KMS-11 (cell line): ENCODE data around the gene ANKRD13B.

ENCODE experiments used
- H2AFZ ChIP-seq: fragments of 200-600 bp; sonication (generic); 2 replicates; pipeline ENCODE4 v1.6.1; 2016; ENCODE audit warnings: antibody characterized with exemption, mixed run types, low read depth
- H3K27ac ChIP-seq: fragments of 200-600 bp; sonication (generic); 2 replicates; pipeline ENCODE4 v1.6.1; 2016; ENCODE audit warnings: mild to moderate bottlenecking, mixed run types
- H3K27me3 ChIP-seq: fragments of 200-600 bp; sonication (generic); 2 replicates; pipeline ENCODE4 v1.6.1; 2017; ENCODE audit warnings: mild to moderate bottlenecking, low read depth, mixed run types, moderate library complexity; ENCODE audit not compliant: insufficient read depth
- H3K36me3 ChIP-seq: fragments of 200-600 bp; sonication (generic); 2 replicates; pipeline ENCODE4 v1.6.1; 2017; ENCODE audit warnings: mild to moderate bottlenecking, mixed run types; ENCODE audit not compliant: insufficient read depth
- H3K4me1 ChIP-seq: fragments of 200-600 bp; sonication (generic); 2 replicates; pipeline ENCODE4 v1.6.1; 2016; ENCODE audit warnings: mild to moderate bottlenecking, low read depth, mixed run types; ENCODE audit not compliant: poor library complexity, severe bottlenecking
- H3K4me2 ChIP-seq: fragments of 200-600 bp; sonication (generic); 2 replicates; pipeline ENCODE4 v1.7.0; 2016; ENCODE audit warnings: mild to moderate bottlenecking, mixed run types
- H3K4me3 ChIP-seq: fragments of 200-600 bp; sonication (generic); IDR thresholded peaks from 2 replicates; pipeline ENCODE4 v1.6.1; 2017; ENCODE audit warnings: low read depth, low read length, mixed read lengths; ENCODE audit not compliant: insufficient read depth
- H3K79me2 ChIP-seq: fragments of 200-600 bp; sonication (generic); 2 replicates; pipeline ENCODE4 v1.6.1; 2016; ENCODE audit warnings: low read depth, mixed run types; ENCODE audit not compliant: insufficient read depth
- H3K9ac ChIP-seq: fragments of 200-600 bp; sonication (generic); 2 replicates; pipeline ENCODE4 v1.6.1; 2016; ENCODE audit warnings: mild to moderate bottlenecking, mixed run types
- H4K20me1 ChIP-seq: fragments of 200-600 bp; sonication (generic); 2 replicates; pipeline ENCODE4 v1.6.1; 2016; ENCODE audit warnings: mild to moderate bottlenecking, mixed run types; ENCODE audit not compliant: insufficient read depth
- TF ChIP-seq, protein P1 (sequence below): fragments of 200-600 bp; sonication (generic); conservative IDR thresholded peaks from 2 replicates; pipeline ENCODE4 v1.6.1; 2017; ENCODE audit warnings: low read depth, mild to moderate bottlenecking, antibody characterized with exemption, low read length, moderate library complexity, mixed read lengths

ANKRD13B gene

DNA sequence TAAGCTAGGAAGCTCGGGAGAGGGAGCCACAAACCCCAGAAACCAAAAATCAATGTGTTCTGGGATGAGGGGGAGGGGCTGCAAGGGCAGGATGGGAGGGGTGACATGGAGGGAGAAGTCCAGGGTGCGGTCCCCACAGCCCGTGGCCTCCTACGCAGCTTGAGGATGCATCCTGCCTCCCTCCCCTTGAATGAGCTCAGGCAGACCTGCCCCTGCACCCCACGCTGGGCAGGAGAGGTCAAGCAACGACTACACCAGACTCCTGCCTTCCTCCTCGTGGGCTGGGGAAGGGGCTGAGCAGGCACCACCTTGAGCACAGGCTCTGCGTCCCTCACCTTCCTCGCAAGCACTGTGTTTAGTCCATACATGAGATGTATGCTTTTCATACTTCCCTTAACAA, 3.9 kb downstream of the ANKRD13B start:
- H3K36me3 ChIP-seq: no peaks in the 10 kb centered on the region
- H3K79me2 ChIP-seq: no peaks in the 10 kb centered on the region
- no peaks in the 10 kb centered on the region for H4K20me1 ChIP-seq
- no peak overlapping the region for H3K9ac ChIP-seq
- TF ChIP-seq, protein P1, sequence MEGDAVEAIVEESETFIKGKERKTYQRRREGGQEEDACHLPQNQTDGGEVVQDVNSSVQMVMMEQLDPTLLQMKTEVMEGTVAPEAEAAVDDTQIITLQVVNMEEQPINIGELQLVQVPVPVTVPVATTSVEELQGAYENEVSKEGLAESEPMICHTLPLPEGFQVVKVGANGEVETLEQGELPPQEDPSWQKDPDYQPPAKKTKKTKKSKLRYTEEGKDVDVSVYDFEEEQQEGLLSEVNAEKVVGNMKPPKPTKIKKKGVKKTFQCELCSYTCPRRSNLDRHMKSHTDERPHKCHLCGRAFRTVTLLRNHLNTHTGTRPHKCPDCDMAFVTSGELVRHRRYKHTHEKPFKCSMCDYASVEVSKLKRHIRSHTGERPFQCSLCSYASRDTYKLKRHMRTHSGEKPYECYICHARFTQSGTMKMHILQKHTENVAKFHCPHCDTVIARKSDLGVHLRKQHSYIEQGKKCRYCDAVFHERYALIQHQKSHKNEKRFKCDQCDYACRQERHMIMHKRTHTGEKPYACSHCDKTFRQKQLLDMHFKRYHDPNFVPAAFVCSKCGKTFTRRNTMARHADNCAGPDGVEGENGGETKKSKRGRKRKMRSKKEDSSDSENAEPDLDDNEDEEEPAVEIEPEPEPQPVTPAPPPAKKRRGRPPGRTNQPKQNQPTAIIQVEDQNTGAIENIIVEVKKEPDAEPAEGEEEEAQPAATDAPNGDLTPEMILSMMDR: no peak
- H3K4me3 ChIP-seq: no peak overlapping the region
- no peak overlapping the region for H3K27ac ChIP-seq
- no peak overlapping the region for H2AFZ ChIP-seq
- H3K4me2 ChIP-seq: no peak overlapping the region
- H3K4me1 ChIP-seq: peaks cover 34% of the 10 kb centered on the region
- no peaks in the 10 kb centered on the region for H3K27me3 ChIP-seq

DNA sequence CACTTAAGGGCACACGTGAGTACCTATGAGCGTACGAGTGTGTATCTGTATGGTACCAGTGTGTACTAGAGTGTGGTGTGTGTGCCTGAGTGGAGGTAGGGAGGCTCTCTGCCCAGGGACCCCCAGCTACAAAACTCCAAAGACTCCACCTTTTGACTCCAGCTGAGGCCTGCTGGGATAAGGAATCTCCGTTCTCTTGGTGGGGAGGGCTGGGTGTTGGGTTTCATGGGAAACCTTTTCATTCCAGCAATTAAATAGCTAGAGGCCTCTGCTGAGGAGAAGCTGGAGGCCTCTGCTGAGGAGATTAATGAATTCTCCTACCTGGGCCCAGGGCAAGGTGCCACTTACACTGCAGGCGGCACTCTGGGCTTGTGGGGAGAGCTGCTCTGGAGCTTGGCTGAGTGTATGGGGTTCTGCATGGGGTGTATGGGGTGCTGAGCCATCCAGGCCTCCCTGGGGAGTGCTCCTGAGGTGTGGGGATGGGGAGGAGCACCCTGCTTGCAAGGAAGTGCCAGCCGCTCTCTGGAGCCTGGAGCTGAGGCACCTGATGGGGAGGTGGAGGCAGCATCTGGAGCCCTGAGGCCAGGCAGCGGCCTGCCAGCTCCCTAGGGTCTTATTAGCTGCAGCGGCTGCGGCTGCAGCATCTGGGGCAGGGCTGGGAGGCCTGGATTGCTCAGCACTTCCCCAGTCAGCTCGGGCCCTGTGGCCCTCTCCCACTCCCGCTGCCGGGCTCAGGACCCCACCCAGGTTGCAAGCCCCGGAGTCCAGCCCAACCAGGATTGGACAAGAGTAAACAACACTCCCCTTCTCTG, 4.6 kb downstream of the ANKRD13B start:
- H3K36me3 ChIP-seq: no peaks in the 10 kb centered on the region
- TF ChIP-seq, protein P1: no peak
- H3K4me1 ChIP-seq: peaks cover 27% of the 10 kb centered on the region
- no peak overlapping the region for H3K4me3 ChIP-seq
- no peak overlapping the region for H2AFZ ChIP-seq
- H3K79me2 ChIP-seq: no peaks in the 10 kb centered on the region
- H4K20me1 ChIP-seq: no peaks in the 10 kb centered on the region
- H3K27ac ChIP-seq: no peak overlapping the region
- no peak overlapping the region for H3K9ac ChIP-seq
- no peak overlapping the region for H3K4me2 ChIP-seq
- no peaks in the 10 kb centered on the region for H3K27me3 ChIP-seq

DNA sequence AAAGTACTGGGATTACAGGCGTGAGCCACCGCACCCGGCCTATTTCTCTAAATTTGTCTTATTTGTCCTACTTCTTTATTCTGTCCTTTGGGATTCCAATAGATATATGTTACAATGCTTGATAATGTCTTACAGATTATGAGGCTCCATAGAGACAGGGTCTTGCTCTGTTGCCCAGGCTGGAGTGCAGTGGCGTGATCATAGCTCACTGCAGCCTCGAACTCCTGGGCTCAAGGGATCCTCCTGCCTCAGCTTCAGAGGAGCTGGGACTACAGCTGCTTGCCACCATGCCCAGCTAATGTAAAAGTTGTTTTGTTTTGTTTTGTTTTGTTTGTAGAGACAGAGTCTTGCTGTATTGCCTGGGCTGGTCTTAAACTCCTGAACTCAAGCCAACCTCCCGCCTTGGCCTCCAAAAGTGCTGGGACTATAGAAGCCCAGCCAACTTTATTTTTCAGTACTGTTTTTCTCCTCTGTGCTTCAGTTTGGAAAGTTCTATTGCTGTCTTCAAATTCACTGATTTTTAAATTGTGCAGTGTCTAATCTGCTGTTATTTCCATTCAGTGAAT, 10.3 kb downstream of the ANKRD13B start:
- no peaks in the 10 kb centered on the region for H3K79me2 ChIP-seq
- TF ChIP-seq, protein P1: no peak
- H4K20me1 ChIP-seq: no peaks in the 10 kb centered on the region
- no peak overlapping the region for H3K9ac ChIP-seq
- H3K27me3 ChIP-seq: no peaks in the 10 kb centered on the region
- no peak overlapping the region for H3K4me2 ChIP-seq
- H2AFZ ChIP-seq: no peak overlapping the region
- H3K4me1 ChIP-seq: peaks cover 18% of the 10 kb centered on the region
- H3K4me3 ChIP-seq: no peak overlapping the region
- H3K36me3 ChIP-seq: no peaks in the 10 kb centered on the region
- H3K27ac ChIP-seq: no peak overlapping the region

DNA sequence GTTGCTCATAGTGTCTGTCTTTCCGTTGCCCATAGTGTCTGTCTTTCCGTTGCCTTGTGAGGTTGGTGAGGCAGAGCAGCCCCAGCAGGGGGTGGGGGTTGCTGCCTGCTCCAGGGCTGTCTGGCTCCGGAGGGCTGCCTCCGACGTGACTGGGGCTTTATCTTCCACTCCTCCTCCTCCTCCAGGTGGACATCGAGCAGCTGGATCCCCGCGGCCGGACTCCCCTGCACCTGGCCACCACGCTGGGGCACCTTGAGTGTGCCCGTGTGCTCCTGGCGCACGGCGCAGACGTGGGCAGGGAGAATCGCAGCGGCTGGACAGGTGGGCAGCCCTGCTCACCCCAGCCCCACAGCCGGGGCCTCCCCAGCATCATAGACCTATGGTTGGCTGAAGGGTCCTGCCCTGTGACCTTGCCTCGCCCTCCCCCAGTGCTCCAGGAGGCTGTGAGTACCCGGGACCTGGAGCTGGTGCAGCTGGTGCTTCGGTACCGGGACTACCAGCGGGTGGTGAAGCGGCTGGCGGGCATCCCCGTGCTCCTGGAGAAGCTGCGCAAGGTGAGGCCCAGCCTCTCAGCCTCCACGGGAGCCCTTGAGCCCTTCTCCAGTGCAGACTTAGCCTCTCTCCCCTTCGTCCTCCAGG, 14.7 kb downstream of the ANKRD13B start:
- Histone ChIP-seq H3K4me1 (no peaks in the 10 kb centered on the region), H3K4me2 (no peak overlapping the region), H3K79me2 (no peaks in the 10 kb centered on the region), H3K9ac (no peak overlapping the region), H3K36me3 (no peaks in the 10 kb centered on the region), H3K27ac (no peak overlapping the region), H3K4me3 (no peak overlapping the region), H4K20me1 (no peaks in the 10 kb centered on the region), H2AFZ (no peak overlapping the region), H3K27me3 (no peaks in the 10 kb centered on the region)
- TF ChIP-seq, protein P1: no peak
